Suppressor macrophage treated with lipopolysaccharide for 4 hours (primary cell): Measurements from ENCODE around the gene WWTR1.

Experiments
- DNase-seq: peaks from one replicate; pipeline ENCODE4 v3.0.0-alpha.2; 2020

The WWTR1 gene

GRCh38 chr3:149490260-149490971, 167.4 kb downstream of the WWTR1 start:
- DNase-seq, result no peak

- no peak for DNase-seq
Observed at GRCh38 chr3:149489060-149489690, 168.7 kb downstream of the WWTR1 start.

- no peak for DNase-seq
Observed at GRCh38 chr3:149487598-149488197, 170.1 kb downstream of the WWTR1 start.

GRCh38 chr3:149486726-149487125, 171.1 kb downstream of the WWTR1 start:
- no peak for DNase-seq

GRCh38 chr3:149481491-149481890, 176.3 kb downstream of the WWTR1 start:
- no peak for DNase-seq

- no peak for DNase-seq
Observed at GRCh38 chr3:149481056-149481455, 176.8 kb downstream of the WWTR1 start.

- DNase-seq, result peak; percentile 80
Observed at GRCh38 chr3:149480326-149481017, 177.4 kb downstream of the WWTR1 start.

GRCh38 chr3:149479621-149480325, 178.1 kb downstream of the WWTR1 start:
- DNase-seq, result no peak

GRCh38 chr3:149476225-149476624, 181.6 kb downstream of the WWTR1 start:
- peak; percentile 43 for DNase-seq

- DNase-seq, result no peak
Observed at GRCh38 chr3:149475451-149476060, 182.3 kb downstream of the WWTR1 start.

GRCh38 chr3:149474250-149474817, 183.5 kb downstream of the WWTR1 start, which contains the start of gene TM4SF4:
Gene TM4SF4 (plus strand): TSS chr3:149474697. CDS start chr3:149474878, 181 bp downstream.
- DNase-seq, result no peak

GRCh38 chr3:149473357-149474249, 184.2 kb downstream of the WWTR1 start:
- DNase-seq, result peak; percentile 62

GRCh38 chr3:149472030-149472797, 185.6 kb downstream of the WWTR1 start:
- DNase-seq, result no peak

- DNase-seq, result no peak
Observed at GRCh38 chr3:149470381-149470780, 187.4 kb downstream of the WWTR1 start.

GRCh38 chr3:149468504-149469212, 189.2 kb downstream of the WWTR1 start:
- no peak for DNase-seq
